Upper lobe of left lung (tissue), 6 donors: ENCODE results near the gene SPDEF. TPM values are rescaled to one million over a fixed set of nuclear protein-coding genes. Genes with fewer than 3 reads are reported as not detected.

Experiments
- ATAC-seq, 2 donors: fragments of 200-7000 bp; cut with Tn5 transposase; one replicate each; pipeline ENCODE4 v1.9.1; 2022; ENCODE audit warnings: mild to moderate bottlenecking in 2 of 2, moderate library complexity in 2 of 2; ENCODE audit not compliant: low FRiP score in 2 of 2
- DNase-seq, 2 donors: peaks; one replicate each; pipeline ENCODE4 v3.0.0-alpha.2; 2019 to 2020
- H3K27ac ChIP-seq, 4 donors: fragments of 200-600 bp; sonication (generic); one replicate each; pipeline ENCODE4 v1.5.1; 2016 to 2019
- H3K27me3 ChIP-seq, 4 donors: fragments of 200-600 bp; sonication (generic); one replicate each; pipeline ENCODE4 v1.5.1; 2017 to 2019
- H3K36me3 ChIP-seq, 4 donors: fragments of 200-600 bp; sonication (generic); one replicate each; pipeline ENCODE4 v1.5.1; 2016 to 2019
- H3K4me1 ChIP-seq, 4 donors: fragments of 200-600 bp; sonication (generic); one replicate each; pipeline ENCODE4 v1.5.1; 2018 to 2019
- H3K4me3 ChIP-seq, 4 donors: fragments of 200-600 bp; sonication (generic); one replicate each; pipeline ENCODE4 v1.5.1; 2017 to 2019; ENCODE audit warnings: mild to moderate bottlenecking in 2 of 4, moderate library complexity in 1 of 4
- H3K9me3 ChIP-seq, 4 donors: fragments of 200-600 bp; sonication (generic); one replicate each; pipeline ENCODE4 v1.5.1; 2018 to 2019
- EP300 ChIP-seq, 4 donors: sonication (generic); formaldehyde crosslinking; IDR thresholded peaks; one replicate each; pipeline ENCODE4 v1.5.1; 2017; ENCODE audit warnings: antibody characterized with exemption in 4 of 4, control low read depth in 2 of 4
- POLR2A ChIP-seq, 4 donors: fragments of 450-650 bp; IDR thresholded peaks; one replicate each; pipeline ENCODE4 v1.5.1; 2016 to 2017; ENCODE audit warnings: antibody characterized with exemption in 4 of 4, mild to moderate bottlenecking in 2 of 4
- POLR2AphosphoS5 ChIP-seq, 2 donors: sonication (generic); formaldehyde crosslinking; IDR thresholded peaks; one replicate each; pipeline ENCODE4 v1.5.1; 2017; ENCODE audit warnings: antibody characterized with exemption in 2 of 2
- WGBS, 2 donors: methylation state at CpG; one replicate each; pipeline ENCODE4 v1.1.5; 2017 to 2018; 5-methylcytosine and 5-hydroxymethylcytosine counted together
- total RNA-seq, 6 donors: library from RNA; depleted of rRNA in 4 of 6; stranded (reverse); fragments of >200 nt in 4 of 6; gene quantifications; one replicate each; pipeline versions ENCODE4 v1.1.0 to v1.2.1, GENCODE V29; 2016 to 2021
- TF ChIP-seq, protein P1 (sequence below), 6 experiments: fragments of 450-650 bp in 4 of 6; fragments of 200-600 bp in 2 of 6; sonication (generic) in 2 of 6; IDR thresholded peaks; one replicate each; pipeline ENCODE4 v1.5.1; 2016 to 2019; ENCODE audit warnings: antibody characterized with exemption in 6 of 6
- donor health status: DM: no; HTN: no; CAD: no; lungs with moderate emphysema.
- donor health status: DM: no; HTN: yes; CAD: no; lungs with severe emphysema.

SPDEF gene
- total RNA-seq, 6 donors from 2014 or later = 0.61 to 5.2 (median 3.8) TPM

DNA sequence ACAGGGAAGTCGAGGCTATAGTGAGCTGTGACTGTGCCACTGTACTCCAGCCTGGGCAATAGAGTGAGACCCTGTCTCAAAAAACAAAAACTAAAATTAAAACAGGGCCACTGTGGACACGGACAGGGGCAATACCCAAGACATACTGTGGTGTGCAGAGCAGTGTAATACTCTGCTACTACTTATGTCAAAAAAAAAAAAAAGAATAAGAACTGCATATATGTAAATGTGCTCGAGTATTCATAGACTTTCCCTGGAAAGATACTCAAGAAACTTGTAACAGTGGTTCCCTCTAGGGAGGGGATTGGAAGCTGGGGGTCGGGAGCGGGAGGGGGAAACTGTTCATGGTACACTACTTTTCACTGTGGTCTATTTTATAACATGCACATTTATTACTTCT, 15.9 kb downstream of the SPDEF start:
- DNase-seq = no peak
- WGBS, 2 donors = 75 to 78% methylated on average over 5 of the region's 5 CpGs
- ATAC-seq = no peak
- H3K36me3 ChIP-seq = no peaks in the 10 kb centered on the region
- H3K27ac ChIP-seq = no peak overlapping the region
- H3K9me3 ChIP-seq = no peaks in the 10 kb centered on the region
- TF ChIP-seq POLR2A (IDR thresholded peaks at IDR 0.05) (no peak), POLR2AphosphoS5 (IDR thresholded peaks at IDR 0.05) (no peak), EP300 (IDR thresholded peaks at IDR 0.05) (no peak)
- TF ChIP-seq, protein P1, sequence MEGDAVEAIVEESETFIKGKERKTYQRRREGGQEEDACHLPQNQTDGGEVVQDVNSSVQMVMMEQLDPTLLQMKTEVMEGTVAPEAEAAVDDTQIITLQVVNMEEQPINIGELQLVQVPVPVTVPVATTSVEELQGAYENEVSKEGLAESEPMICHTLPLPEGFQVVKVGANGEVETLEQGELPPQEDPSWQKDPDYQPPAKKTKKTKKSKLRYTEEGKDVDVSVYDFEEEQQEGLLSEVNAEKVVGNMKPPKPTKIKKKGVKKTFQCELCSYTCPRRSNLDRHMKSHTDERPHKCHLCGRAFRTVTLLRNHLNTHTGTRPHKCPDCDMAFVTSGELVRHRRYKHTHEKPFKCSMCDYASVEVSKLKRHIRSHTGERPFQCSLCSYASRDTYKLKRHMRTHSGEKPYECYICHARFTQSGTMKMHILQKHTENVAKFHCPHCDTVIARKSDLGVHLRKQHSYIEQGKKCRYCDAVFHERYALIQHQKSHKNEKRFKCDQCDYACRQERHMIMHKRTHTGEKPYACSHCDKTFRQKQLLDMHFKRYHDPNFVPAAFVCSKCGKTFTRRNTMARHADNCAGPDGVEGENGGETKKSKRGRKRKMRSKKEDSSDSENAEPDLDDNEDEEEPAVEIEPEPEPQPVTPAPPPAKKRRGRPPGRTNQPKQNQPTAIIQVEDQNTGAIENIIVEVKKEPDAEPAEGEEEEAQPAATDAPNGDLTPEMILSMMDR (IDR thresholded peaks at IDR 0.05) = no peak
- no peaks in the 10 kb centered on the region for H3K27me3 ChIP-seq
- no peaks in the 10 kb centered on the region for H3K4me1 ChIP-seq
- H3K4me3 ChIP-seq = no peak overlapping the region

- WGBS, 2 donors = 83 to 86% methylated on average over 4 to 10 of the region's 14 CpGs
- DNase-seq = peak in 1 of 2 donors; percentile 62
- Histone ChIP-seq H3K27me3 (no peaks in the 10 kb centered on the region), H3K4me1 (no peaks in the 10 kb centered on the region), H3K4me3 (no peak overlapping the region), H3K27ac (no peak overlapping the region), H3K36me3 (no peaks in the 10 kb centered on the region), H3K9me3 (no peaks in the 10 kb centered on the region)
- ATAC-seq = no peak
- TF ChIP-seq POLR2A (IDR thresholded peaks at IDR 0.05) (no peak), EP300 (IDR thresholded peaks at IDR 0.05) (no peak)
Measured at GRCh38 chr6:34539181-34539580, 16.9 kb downstream of the SPDEF start.

- Histone ChIP-seq H3K4me3 (no peak overlapping the region), H3K27ac (no peak overlapping the region), H3K9me3 (no peaks in the 10 kb centered on the region), H3K36me3 (no peaks in the 10 kb centered on the region), H3K4me1 (no peaks in the 10 kb centered on the region), H3K27me3 (no peaks in the 10 kb centered on the region)
- TF ChIP-seq POLR2A (IDR thresholded peaks at IDR 0.05) (no peak), EP300 (IDR thresholded peaks at IDR 0.05) (no peak)
- TF ChIP-seq, protein P1 (IDR thresholded peaks at IDR 0.05) = no peak
- no peak for DNase-seq
- ATAC-seq = no peak
- WGBS, 2 donors = 79 to 93% methylated on average over 6 of the region's 6 CpGs
Measured at GRCh38 chr6:34538581-34538980, 17.5 kb downstream of the SPDEF start.

DNA sequence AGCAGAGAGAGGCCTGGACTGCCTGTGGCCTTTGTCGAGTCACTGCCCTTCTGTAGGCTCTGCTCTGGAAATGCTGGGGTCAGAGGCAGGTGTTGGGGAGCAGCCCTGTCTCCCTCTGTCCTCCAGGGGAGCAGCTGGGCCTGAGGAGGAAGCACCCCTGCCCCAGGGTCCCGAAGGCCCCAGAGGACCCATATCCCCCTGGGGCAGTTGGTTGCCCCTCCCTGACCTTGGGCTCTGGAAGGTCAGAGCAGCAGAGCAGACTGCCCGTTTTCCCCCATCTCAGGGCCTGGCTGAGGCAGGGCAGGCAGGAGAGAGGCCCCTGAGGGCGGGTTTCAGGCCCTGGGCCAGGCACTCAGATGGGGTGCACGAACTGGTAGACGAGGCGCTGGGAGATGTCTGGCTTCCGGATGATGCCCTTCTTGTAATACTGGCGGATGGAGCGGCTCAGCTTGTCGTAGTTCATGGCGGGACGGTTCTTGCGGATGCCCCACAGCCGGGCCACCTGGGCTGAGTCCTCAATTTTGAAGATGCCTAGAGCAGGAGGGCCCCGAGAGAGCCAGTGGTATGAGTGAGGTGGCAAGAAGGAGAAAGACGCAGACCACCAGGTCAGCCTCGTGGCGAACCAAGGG, 18.1 kb downstream of the SPDEF start:
- ATAC-seq (no peak), DNase-seq (peak in 1 of 2 donors; percentile 53)
- WGBS, 2 donors = 92% methylated on average over 18 to 19 of the region's 19 CpGs
- Histone ChIP-seq H3K27me3 (no peaks in the 10 kb centered on the region), H3K27ac (no peak overlapping the region), H3K4me3 (no peak overlapping the region), H3K4me1 (no peaks in the 10 kb centered on the region), H3K9me3 (no peaks in the 10 kb centered on the region), H3K36me3 (no peaks in the 10 kb centered on the region)
- TF ChIP-seq, protein P1 (IDR thresholded peaks at IDR 0.05) = no peak
- TF ChIP-seq POLR2AphosphoS5 (IDR thresholded peaks at IDR 0.05) (no peak), POLR2A (IDR thresholded peaks at IDR 0.05) (no peak), EP300 (IDR thresholded peaks at IDR 0.05) (no peak)

- 88 to 94% methylated on average over 13 to 15 of the region's 15 CpGs for WGBS, 2 donors
- no peak for ATAC-seq
- no peak for DNase-seq
- TF ChIP-seq EP300 (IDR thresholded peaks at IDR 0.05) (no peak), POLR2AphosphoS5 (IDR thresholded peaks at IDR 0.05) (no peak), POLR2A (IDR thresholded peaks at IDR 0.05) (no peak)
- TF ChIP-seq, protein P1 (IDR thresholded peaks at IDR 0.05) = no peak
- no peak overlapping the region for H3K27ac ChIP-seq
- no peaks in the 10 kb centered on the region for H3K9me3 ChIP-seq
- H3K36me3 ChIP-seq = no peaks in the 10 kb centered on the region
- no peak overlapping the region for H3K4me3 ChIP-seq
- H3K4me1 ChIP-seq = no peaks in the 10 kb centered on the region
- no peaks in the 10 kb centered on the region for H3K27me3 ChIP-seq
Measured at GRCh38 chr6:34536959-34537848, 18.9 kb downstream of the SPDEF start.
